Epithelial cell of proximal tubule (primary cell): ENCODE results near the gene CERS6. TPM values are rescaled to one million over a fixed set of nuclear protein-coding genes. Genes with fewer than 3 reads are reported as not detected.

Experiments used
- DNase-seq: peaks from one replicate; pipeline ENCODE4 v3.0.0-alpha.2; 2011; ENCODE audit warnings: low read depth
- H3K4me3 ChIP-seq: 2 replicates; pipeline ENCODE4 v1.5.1; 2011; ENCODE audit warnings: low read depth, mild to moderate bottlenecking, low read length
- total RNA-seq: library from RNA; depleted of rRNA; stranded (reverse); fragments of >200 nt; gene quantifications from 2 replicates; pipeline ENCODE4 v1.2.3, GENCODE V29; 2015
- TF ChIP-seq, protein P1 (sequence below): conservative IDR thresholded peaks from 2 replicates; pipeline ENCODE4 v1.5.1; 2012; ENCODE audit warnings: low read depth, mild to moderate bottlenecking, low read length

Gene CERS6
- total RNA-seq, 1 donor from 2014 or later, result 11.6 TPM

DNA sequence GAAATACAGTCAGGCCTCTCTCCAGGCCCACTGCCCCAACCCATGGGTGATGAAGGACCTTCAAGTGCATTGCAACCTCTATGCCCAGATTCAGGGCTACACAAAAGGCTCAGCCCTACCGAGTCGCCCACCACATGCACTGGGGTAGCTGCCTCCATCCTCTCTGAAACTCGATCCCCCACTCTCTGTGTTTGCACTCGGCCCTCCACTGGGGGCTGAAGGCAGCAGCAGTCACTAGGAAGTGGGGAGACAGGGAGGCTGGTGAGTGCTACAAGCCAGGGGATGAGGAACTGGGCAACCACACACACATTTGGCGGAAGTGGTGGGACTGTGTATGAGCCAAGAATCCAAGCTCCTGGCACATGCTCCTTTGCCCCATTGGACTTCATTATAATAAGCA lies 94.6 kb downstream of the CERS6 start:
- no peak overlapping the region for H3K4me3 ChIP-seq
- TF ChIP-seq, protein P1, sequence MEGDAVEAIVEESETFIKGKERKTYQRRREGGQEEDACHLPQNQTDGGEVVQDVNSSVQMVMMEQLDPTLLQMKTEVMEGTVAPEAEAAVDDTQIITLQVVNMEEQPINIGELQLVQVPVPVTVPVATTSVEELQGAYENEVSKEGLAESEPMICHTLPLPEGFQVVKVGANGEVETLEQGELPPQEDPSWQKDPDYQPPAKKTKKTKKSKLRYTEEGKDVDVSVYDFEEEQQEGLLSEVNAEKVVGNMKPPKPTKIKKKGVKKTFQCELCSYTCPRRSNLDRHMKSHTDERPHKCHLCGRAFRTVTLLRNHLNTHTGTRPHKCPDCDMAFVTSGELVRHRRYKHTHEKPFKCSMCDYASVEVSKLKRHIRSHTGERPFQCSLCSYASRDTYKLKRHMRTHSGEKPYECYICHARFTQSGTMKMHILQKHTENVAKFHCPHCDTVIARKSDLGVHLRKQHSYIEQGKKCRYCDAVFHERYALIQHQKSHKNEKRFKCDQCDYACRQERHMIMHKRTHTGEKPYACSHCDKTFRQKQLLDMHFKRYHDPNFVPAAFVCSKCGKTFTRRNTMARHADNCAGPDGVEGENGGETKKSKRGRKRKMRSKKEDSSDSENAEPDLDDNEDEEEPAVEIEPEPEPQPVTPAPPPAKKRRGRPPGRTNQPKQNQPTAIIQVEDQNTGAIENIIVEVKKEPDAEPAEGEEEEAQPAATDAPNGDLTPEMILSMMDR, result no peak
- no peak for DNase-seq

- no peak for DNase-seq
- no peak overlapping the region for H3K4me3 ChIP-seq
- TF ChIP-seq, protein P1, result no peak
Observed at GRCh38 chr2:168552450-168552856, 96.4 kb downstream of the CERS6 start.

GRCh38 chr2:168555283-168555682 lies 99.2 kb downstream of the CERS6 start:
- no peak for DNase-seq
- no peak overlapping the region for H3K4me3 ChIP-seq

DNA sequence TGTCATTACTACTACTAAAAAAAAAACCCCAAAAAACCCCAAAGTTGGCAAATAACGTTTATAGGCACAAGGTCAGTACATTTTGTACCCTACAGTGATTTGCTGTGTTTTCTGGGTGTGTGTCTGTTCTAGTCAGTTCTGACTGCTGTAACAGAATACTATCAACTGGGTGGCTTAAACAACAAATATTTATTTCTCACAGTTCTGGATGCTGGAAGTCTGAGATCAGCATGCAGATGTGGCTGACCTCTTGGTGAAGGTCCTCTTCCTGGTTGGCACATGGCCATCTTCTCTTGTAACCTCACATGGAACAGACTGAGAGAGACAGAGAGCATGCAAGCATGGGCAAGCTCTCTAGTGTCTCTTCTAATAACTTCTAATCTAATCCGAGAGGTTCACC lies 103.1 kb downstream of the CERS6 start:
- H3K4me3 ChIP-seq, result no peak overlapping the region
- TF ChIP-seq, protein P1, result no peak
- no peak for DNase-seq

More at GRCh38 chr2:168555283-168555682, 99.2 kb downstream of the CERS6 start:
- TF ChIP-seq, protein P1, result no peak

GRCh38 chr2:168560817-168561499 lies 104.9 kb downstream of the CERS6 start:
- no peak overlapping the region for H3K4me3 ChIP-seq
- no peak for DNase-seq
- TF ChIP-seq, protein P1, result no peak

- no peak overlapping the region for H3K4me3 ChIP-seq
- DNase-seq, result no peak
- TF ChIP-seq, protein P1, result no peak
Observed at GRCh38 chr2:168561991-168562390, 105.9 kb downstream of the CERS6 start.

GRCh38 chr2:168562971-168563370 lies 106.9 kb downstream of the CERS6 start:
- H3K4me3 ChIP-seq, result no peak overlapping the region
- no peak for DNase-seq
- TF ChIP-seq, protein P1, result no peak
